Smooth muscle cell (in vitro differentiated cells): ENCODE data around the gene ZPBP. TPM values are rescaled to one million over a fixed set of nuclear protein-coding genes. Genes with fewer than 3 reads are reported as not detected.

Experiments used
- DNase-seq: peaks from one replicate; lab custom pipeline; 2025; ENCODE audit not compliant: unreplicated experiment; lab: John Stamatoyannopoulos, UW
- H2AFZ ChIP-seq: fragments of 200-600 bp; sonication (generic); 2 replicates; pipeline ENCODE4 v1.6.0; 2016; ENCODE audit warnings: antibody characterized with exemption, low read depth, mild to moderate bottlenecking
- H3F3A ChIP-seq: fragments of 200-600 bp; sonication (generic); 2 replicates; pipeline ENCODE4 v1.6.0; 2017; ENCODE audit warnings: antibody characterized with exemption, low read depth
- H3K27ac ChIP-seq: fragments of 200-600 bp; sonication (generic); 2 replicates; pipeline ENCODE4 v1.5.1; 2016; ENCODE audit warnings: low read depth, mild to moderate bottlenecking
- H3K27me3 ChIP-seq: fragments of 200-600 bp; sonication (generic); 2 replicates; pipeline ENCODE4 v1.6.1; 2016; ENCODE audit warnings: low read depth, mild to moderate bottlenecking
- H3K36me3 ChIP-seq: fragments of 200-600 bp; sonication (generic); 2 replicates; pipeline ENCODE4 v1.5.1; 2016; ENCODE audit warnings: low read depth
- H3K4me1 ChIP-seq: fragments of 200-600 bp; sonication (generic); 2 replicates; pipeline ENCODE4 v1.5.1; 2016; ENCODE audit warnings: low read depth
- H3K4me2 ChIP-seq: fragments of 200-600 bp; sonication (generic); 2 replicates; pipeline ENCODE4 v1.6.0; 2016; ENCODE audit warnings: mild to moderate bottlenecking
- H3K4me3 ChIP-seq: fragments of 200-600 bp; sonication (generic); 2 replicates; pipeline ENCODE4 v1.5.1; 2016; ENCODE audit warnings: mild to moderate bottlenecking
- H3K79me2 ChIP-seq: fragments of 200-600 bp; sonication (generic); 2 replicates; pipeline ENCODE4 v1.6.0; 2016; ENCODE audit warnings: low read depth, mild to moderate bottlenecking
- H3K9ac ChIP-seq: fragments of 200-600 bp; sonication (generic); 2 replicates; pipeline ENCODE4 v1.6.0; 2016; ENCODE audit warnings: low read depth
- H3K9me3 ChIP-seq: fragments of 200-600 bp; sonication (generic); replicated peaks from 2 replicates; pipeline ENCODE4 v1.5.1; 2016; ENCODE audit warnings: low read depth
- H4K20me1 ChIP-seq: fragments of 200-600 bp; sonication (generic); 2 replicates; pipeline ENCODE4 v1.6.0; 2016; ENCODE audit warnings: low read depth
- CTCF ChIP-seq: fragments of 200-600 bp; sonication (generic); IDR thresholded peaks from 2 replicates; pipeline ENCODE4 v1.5.1; 2017; ENCODE audit warnings: borderline replicate concordance, mild to moderate bottlenecking, antibody characterized with exemption; ENCODE audit not compliant: insufficient read depth, poor library complexity, severe bottlenecking
- WGBS: methylation state at CpG from one replicate; pipeline ENCODE4 v1.1.7; 2016; ENCODE audit warnings: low lambda C conversion rate; 5-methylcytosine and 5-hydroxymethylcytosine counted together
- polyA plus RNA-seq: library from polyadenylated mRNA; unstranded; fragments of >200 nt; fragmentation: Nextera tagmentation; extraction: Ambion mirVana; gene quantifications from 2 replicates; pipeline ENCODE4 v1.2.1, GENCODE V29; 2016
- total RNA-seq: library from RNA; depleted of rRNA; stranded (reverse); fragments of >200 nt; gene quantifications from 2 replicates; pipeline ENCODE4 v1.2.3, GENCODE V29; 2014

Gene ZPBP
- total and polyA plus RNA-seq, 2 experiments from 2014 or later = not detected

GRCh38 chr7:49926720-49927119, 166.3 kb downstream of the ZPBP start:
- no peak overlapping the region for H2AFZ ChIP-seq
- no peaks in the 10 kb centered on the region for H3F3A ChIP-seq
- no peaks in the 10 kb centered on the region for H3K27me3 ChIP-seq
- H3K9ac ChIP-seq = no peak overlapping the region
- no peaks in the 10 kb centered on the region for H3K79me2 ChIP-seq
- no peaks in the 10 kb centered on the region for H3K36me3 ChIP-seq
- no peaks in the 10 kb centered on the region for H4K20me1 ChIP-seq
- H3K27ac ChIP-seq = no peak overlapping the region
- WGBS = 93% methylated on average over 6 of the region's 6 CpGs
- H3K9me3 ChIP-seq = no peaks in the 10 kb centered on the region
- H3K4me1 ChIP-seq = no peaks in the 10 kb centered on the region
- H3K4me3 ChIP-seq = no peak overlapping the region
- no peak for DNase-seq
- TF ChIP-seq CTCF = no peak
- no peak overlapping the region for H3K4me2 ChIP-seq

GRCh38 chr7:49911909-49912308, 181.1 kb downstream of the ZPBP start:
- no peaks in the 10 kb centered on the region for H3K27me3 ChIP-seq
- no peak overlapping the region for H3K4me2 ChIP-seq
- H3K36me3 ChIP-seq = no peaks in the 10 kb centered on the region
- H3K9ac ChIP-seq = no peak overlapping the region
- H2AFZ ChIP-seq = no peak overlapping the region
- no peaks in the 10 kb centered on the region for H3K79me2 ChIP-seq
- DNase-seq = no peak
- H3K4me1 ChIP-seq = no peaks in the 10 kb centered on the region
- H3F3A ChIP-seq = no peaks in the 10 kb centered on the region
- no peak overlapping the region for H3K27ac ChIP-seq
- no peaks in the 10 kb centered on the region for H3K9me3 ChIP-seq
- TF ChIP-seq CTCF = no peak
- WGBS = 90% methylated on average over 8 of the region's 8 CpGs
- H4K20me1 ChIP-seq = no peaks in the 10 kb centered on the region
- no peak overlapping the region for H3K4me3 ChIP-seq

- Histone ChIP-seq H3K9me3 (no peaks in the 10 kb centered on the region), H3K4me1 (peaks cover 6% of the 10 kb centered on the region), H3F3A (no peaks in the 10 kb centered on the region), H4K20me1 (no peaks in the 10 kb centered on the region), H3K9ac (no peak overlapping the region), H3K27ac (no peak overlapping the region), H3K4me3 (no peak overlapping the region), H2AFZ (no peak overlapping the region), H3K79me2 (no peaks in the 10 kb centered on the region), H3K27me3 (no peaks in the 10 kb centered on the region), H3K4me2 (no peak overlapping the region), H3K36me3 (no peaks in the 10 kb centered on the region)
- no peak for DNase-seq
- TF ChIP-seq CTCF = no peak
- 91% methylated on average over 4 of the region's 4 CpGs for WGBS
These were observed 198.5 kb downstream of the ZPBP start for GRCh38 chr7:49894543-49894942.

GRCh38 chr7:49893131-49893530, 199.9 kb downstream of the ZPBP start:
- no peaks in the 10 kb centered on the region for H3K79me2 ChIP-seq
- H3K4me1 ChIP-seq = peaks cover 6% of the 10 kb centered on the region
- no peak for DNase-seq
- no peaks in the 10 kb centered on the region for H4K20me1 ChIP-seq
- no peak for TF ChIP-seq CTCF
- no peak overlapping the region for H2AFZ ChIP-seq
- H3F3A ChIP-seq = no peaks in the 10 kb centered on the region
- no peaks in the 10 kb centered on the region for H3K27me3 ChIP-seq
- no peak overlapping the region for H3K27ac ChIP-seq
- H3K4me2 ChIP-seq = no peak overlapping the region
- WGBS = 87% methylated on average over 4 of the region's 4 CpGs
- no peak overlapping the region for H3K9ac ChIP-seq
- no peak overlapping the region for H3K4me3 ChIP-seq
- no peaks in the 10 kb centered on the region for H3K9me3 ChIP-seq
- H3K36me3 ChIP-seq = no peaks in the 10 kb centered on the region
